ENCODE results near the gene NIPAL1. TPM values are rescaled to one million over a fixed set of nuclear protein-coding genes. Genes with fewer than 3 reads are reported as not detected.
A peak's percentile ranks its signal among the peaks of the same experiment; 100 is the strongest.

The NIPAL1 gene
- total and polyA plus RNA-seq, 5 experiments from 2014 or later: 0.13 to 2.5 (median 1.7) TPM; not detected in 1

GRCh38 chr4:48030470-48030869, 13.9 kb downstream of the NIPAL1 start:
- ATAC-seq (no peak), DNase-seq (no peak)
- POLR2A ChIA-PET: no interaction called here
- Mint-ChIP-seq H3K9me3 (no peaks in the 10 kb centered on the region), H3K4me3 (no peak overlapping the region), H3K4me1 (peaks cover 4 to 17% (median 6%) of the 10 kb centered on the region in 4 donors), H3K36me3 (no peaks in the 10 kb centered on the region), H3K27ac (no peak overlapping the region), H3K27me3 (peaks cover 0 to 4% (median 2%) of the 10 kb centered on the region in 5 donors)

- DNase-seq (no peak), ATAC-seq (no peak)
- Mint-ChIP-seq H3K4me3 (no peak overlapping the region), H3K9me3 (no peaks in the 10 kb centered on the region), H3K27me3 (no peaks in the 10 kb centered on the region), H3K36me3 (no peaks in the 10 kb centered on the region), H3K27ac (no peak overlapping the region), H3K4me1 (peaks cover 4 to 32% (median 11%) of the 10 kb centered on the region in 4 donors)
- POLR2A ChIA-PET: interaction anchor here (1.5 kb wide), 1 partner anchor 12 kb away, joined by 3 read pairs; no protein-coding TSS in a partner anchor
Observed at GRCh38 chr4:48031802-48032525, 15.4 kb downstream of the NIPAL1 start.

GRCh38 chr4:48032721-48033120, 16.1 kb downstream of the NIPAL1 start:
- ATAC-seq: no peak
- Mint-ChIP-seq H3K27ac (peak overlapping the region in 1 of 10 donors; percentile 37), H3K36me3 (no peaks in the 10 kb centered on the region), H3K27me3 (no peaks in the 10 kb centered on the region), H3K4me3 (no peak overlapping the region), H3K4me1 (peaks cover 6 to 34% (median 11%) of the 10 kb centered on the region in 4 donors), H3K9me3 (no peaks in the 10 kb centered on the region)
- POLR2A ChIA-PET: interaction anchor here (1.5 kb wide), 1 partner anchor 13 kb away, joined by 3 read pairs; no protein-coding TSS in a partner anchor
- DNase-seq: no peak

- no peaks in the 10 kb centered on the region for H3K27me3 Mint-ChIP-seq
- no peak overlapping the region for H3K27ac Mint-ChIP-seq
- no peak overlapping the region for H3K4me3 Mint-ChIP-seq
- ATAC-seq: no peak
- H3K4me1 Mint-ChIP-seq: peaks cover 6 to 36% (median 11%) of the 10 kb centered on the region in 4 donors
- H3K36me3 Mint-ChIP-seq: no peaks in the 10 kb centered on the region
- H3K9me3 Mint-ChIP-seq: no peaks in the 10 kb centered on the region
- no peak for DNase-seq
- POLR2A ChIA-PET: no interaction called here
Observed at GRCh38 chr4:48033412-48033811, 16.8 kb downstream of the NIPAL1 start.

GRCh38 chr4:48033825-48034413, 17.3 kb downstream of the NIPAL1 start:
- ATAC-seq: peak; percentile 88

GRCh38 chr4:48035952-48036351, 19.4 kb downstream of the NIPAL1 start:
- POLR2A ChIA-PET: no interaction called here
- no peak for DNase-seq
- ATAC-seq: no peak
- H3K27ac Mint-ChIP-seq: peak overlapping the region in 1 of 10 donors; percentile 60
- peaks cover 6 to 38% (median 11%) of the 10 kb centered on the region in 4 donors for H3K4me1 Mint-ChIP-seq
- H3K4me3 Mint-ChIP-seq: no peak overlapping the region
- H3K27me3 Mint-ChIP-seq: no peaks in the 10 kb centered on the region
- H3K36me3 Mint-ChIP-seq: no peaks in the 10 kb centered on the region
- no peaks in the 10 kb centered on the region for H3K9me3 Mint-ChIP-seq

More at GRCh38 chr4:48033825-48034413, 17.3 kb downstream of the NIPAL1 start:
- DNase-seq: peak in 9 of 10 donors; percentile 28 to 73 (median 54)
- Mint-ChIP-seq H3K27ac (no peak overlapping the region), H3K4me1 (peaks cover 6 to 38% (median 11%) of the 10 kb centered on the region in 4 donors), H3K4me3 (no peak overlapping the region), H3K36me3 (no peaks in the 10 kb centered on the region), H3K9me3 (no peaks in the 10 kb centered on the region), H3K27me3 (no peaks in the 10 kb centered on the region)
- POLR2A ChIA-PET: interaction anchor here (0.7 to 1.1 kb wide), 2 partner anchors 11 to 38 kb away, joined by 4 read pairs; no protein-coding TSS in a partner anchor

- POLR2A ChIA-PET: no interaction called here
- no peaks in the 10 kb centered on the region for H3K36me3 Mint-ChIP-seq
- no peaks in the 10 kb centered on the region for H3K27me3 Mint-ChIP-seq
Observed at GRCh38 chr4:48037117-48037462, 20.5 kb downstream of the NIPAL1 start.

GRCh38 chr4:48038666-48039065, 22.1 kb downstream of the NIPAL1 start:
- ATAC-seq (no peak), DNase-seq (no peak)
- Mint-ChIP-seq H3K4me1 (peaks cover 8 to 56% (median 21%) of the 10 kb centered on the region in 4 donors), H3K27ac (no peak overlapping the region), H3K36me3 (no peaks in the 10 kb centered on the region), H3K4me3 (no peak overlapping the region), H3K27me3 (peaks cover 0 to 2% (median 0%) of the 10 kb centered on the region in 5 donors), H3K9me3 (no peaks in the 10 kb centered on the region)
- POLR2A ChIA-PET: no interaction called here

More at GRCh38 chr4:48037117-48037462, 20.5 kb downstream of the NIPAL1 start:
- no peak for ATAC-seq
- no peak overlapping the region for H3K4me3 Mint-ChIP-seq
- H3K27ac Mint-ChIP-seq: peak overlapping the region in 1 of 10 donors; percentile 60
- no peak for DNase-seq
- peaks cover 6 to 42% (median 11%) of the 10 kb centered on the region in 4 donors for H3K4me1 Mint-ChIP-seq
- no peaks in the 10 kb centered on the region for H3K9me3 Mint-ChIP-seq

GRCh38 chr4:48039561-48039960, 23.0 kb downstream of the NIPAL1 start:
- Mint-ChIP-seq H3K27me3 (peaks cover 0 to 2% (median 0%) of the 10 kb centered on the region in 5 donors), H3K4me1 (peaks cover 5 to 56% (median 19%) of the 10 kb centered on the region in 4 donors), H3K4me3 (no peak overlapping the region), H3K9me3 (no peaks in the 10 kb centered on the region), H3K36me3 (no peaks in the 10 kb centered on the region), H3K27ac (no peak overlapping the region)
- DNase-seq (no peak), ATAC-seq (no peak)
- POLR2A ChIA-PET: no interaction called here

GRCh38 chr4:48041535-48042137, 25.1 kb downstream of the NIPAL1 start:
- Mint-ChIP-seq H3K27me3 (peaks cover 0 to 2% (median 0%) of the 10 kb centered on the region in 5 donors), H3K9me3 (no peaks in the 10 kb centered on the region), H3K27ac (peak overlapping the region in 1 of 10 donors; percentile 9), H3K4me1 (peaks cover 12 to 56% (median 25%) of the 10 kb centered on the region in 4 donors), H3K4me3 (no peak overlapping the region), H3K36me3 (no peaks in the 10 kb centered on the region)
- DNase-seq: no peak
- POLR2A ChIA-PET: no interaction called here
- ATAC-seq: no peak

- POLR2A ChIA-PET: no interaction called here
- H3K4me3 Mint-ChIP-seq: no peak overlapping the region
- peaks cover 0 to 2% (median 0%) of the 10 kb centered on the region in 5 donors for H3K27me3 Mint-ChIP-seq
- no peaks in the 10 kb centered on the region for H3K9me3 Mint-ChIP-seq
- peaks cover 20 to 63% (median 38%) of the 10 kb centered on the region in 4 donors for H3K4me1 Mint-ChIP-seq
- H3K27ac Mint-ChIP-seq: no peak overlapping the region
- DNase-seq (no peak), ATAC-seq (no peak)
- H3K36me3 Mint-ChIP-seq: no peaks in the 10 kb centered on the region
Observed at GRCh38 chr4:48042979-48043461, 26.4 kb downstream of the NIPAL1 start.

- Mint-ChIP-seq H3K9me3 (no peaks in the 10 kb centered on the region), H3K36me3 (no peaks in the 10 kb centered on the region), H3K27me3 (peaks cover 0 to 2% (median 0%) of the 10 kb centered on the region in 5 donors), H3K27ac (no peak overlapping the region), H3K4me1 (peaks cover 22 to 66% (median 41%) of the 10 kb centered on the region in 4 donors), H3K4me3 (no peak overlapping the region)
- ATAC-seq (no peak), DNase-seq (no peak)
- POLR2A ChIA-PET: no interaction called here
Observed at GRCh38 chr4:48043504-48043903, 26.9 kb downstream of the NIPAL1 start.

- POLR2A ChIA-PET: no interaction called here
- H3K36me3 Mint-ChIP-seq: no peaks in the 10 kb centered on the region
- H3K9me3 Mint-ChIP-seq: no peaks in the 10 kb centered on the region
- H3K4me3 Mint-ChIP-seq: no peak overlapping the region
- DNase-seq (no peak), ATAC-seq (no peak)
- H3K4me1 Mint-ChIP-seq: peaks cover 22 to 72% (median 42%) of the 10 kb centered on the region in 4 donors
- H3K27me3 Mint-ChIP-seq: peaks cover 0 to 2% (median 0%) of the 10 kb centered on the region in 5 donors
- no peak overlapping the region for H3K27ac Mint-ChIP-seq
Observed at GRCh38 chr4:48044298-48044697, 27.7 kb downstream of the NIPAL1 start.

Data from naive thymus-derived CD8-positive, alpha-beta T cell (primary cell).